Liver (tissue), 9 donors: ENCODE measurements around the gene LMF1. TPM values are rescaled to one million over a fixed set of nuclear protein-coding genes. Genes with fewer than 3 reads are reported as not detected.

Experiments
- DNase-seq: peaks from one replicate; pipeline ENCODE4 v3.0.0-alpha.2; 2017; ENCODE audit warnings: low spot score
- H3K27ac ChIP-seq, 2 donors: one replicate each; pipeline ENCODE4 v1.7.0; 2013; ENCODE audit warnings: inconsistent platforms in 2 of 2, low read length in 2 of 2, control low read depth in 1 of 2, low read depth in 1 of 2, mild to moderate bottlenecking in 1 of 2
- H3K27me3 ChIP-seq, 4 donors: one replicate each; pipeline versions ENCODE4 v1.6.1 to v1.7.0; 2013; ENCODE audit warnings: low read length in 3 of 4, inconsistent platforms in 1 of 4, mild to moderate bottlenecking in 1 of 4, moderate library complexity in 1 of 4; ENCODE audit not compliant: control insufficient read depth in 4 of 4, insufficient read depth in 4 of 4
- H3K36me3 ChIP-seq, 4 donors: one replicate each; pipeline versions ENCODE4 v1.6.1 to v1.7.0; 2013; ENCODE audit warnings: low read length in 3 of 4, mild to moderate bottlenecking in 3 of 4, low read depth in 1 of 4, moderate library complexity in 1 of 4; ENCODE audit not compliant: control insufficient read depth in 4 of 4, insufficient read depth in 3 of 4
- H3K4me1 ChIP-seq, 4 donors: one replicate each; pipeline versions ENCODE4 v1.6.1 to v1.7.0; 2013; ENCODE audit warnings: low read length in 3 of 4, mild to moderate bottlenecking in 3 of 4, moderate library complexity in 1 of 4; ENCODE audit not compliant: control insufficient read depth in 4 of 4, insufficient read depth in 4 of 4
- H3K4me3 ChIP-seq, 3 donors: one replicate each; pipeline versions ENCODE4 v1.6.1 to v1.7.0; 2013; ENCODE audit warnings: low read length in 3 of 3, control low read depth in 1 of 3, low read depth in 1 of 3, mild to moderate bottlenecking in 1 of 3
- H3K9ac ChIP-seq, 2 donors: one replicate each; pipeline ENCODE4 v1.7.0; 2013; ENCODE audit warnings: low read length in 2 of 2, mild to moderate bottlenecking in 2 of 2, moderate library complexity in 2 of 2, control low read depth in 1 of 2, low read depth in 1 of 2
- H3K9me3 ChIP-seq, 4 donors: one replicate each; pipeline versions ENCODE4 v1.6.1 to v1.7.0; 2013; ENCODE audit warnings: low read length in 3 of 4; ENCODE audit not compliant: control insufficient read depth in 4 of 4
- EGR1 ChIP-seq, 2 donors: IDR thresholded peaks; 2 replicates each; pipeline ENCODE4 v1.6.1; 2016 to 2018; ENCODE audit warnings: antibody characterized with exemption in 2 of 2, low read depth in 2 of 2
- FOXA1 ChIP-seq: IDR thresholded peaks from 2 replicates; pipeline ENCODE4 v1.6.1; 2016; ENCODE audit warnings: antibody characterized with exemption
- HNF4A ChIP-seq, 2 donors: conservative IDR thresholded peaks; 2 replicates each; pipeline ENCODE4 v1.6.1; 2016; ENCODE audit warnings: antibody characterized with exemption in 2 of 2, mild to moderate bottlenecking in 2 of 2
- HNF4G ChIP-seq: IDR thresholded peaks from 2 replicates; pipeline ENCODE4 v1.6.1; 2016; ENCODE audit warnings: antibody characterized with exemption
- JUND ChIP-seq, 2 donors: IDR thresholded peaks; 2 replicates each; pipeline ENCODE4 v1.6.1; 2016; ENCODE audit warnings: antibody characterized with exemption in 2 of 2
- RAD21 ChIP-seq, 2 donors: IDR thresholded peaks; 2 replicates each; pipeline ENCODE4 v1.6.1; 2016; ENCODE audit warnings: antibody characterized with exemption in 2 of 2, mild to moderate bottlenecking in 2 of 2
- RXRA ChIP-seq, 2 donors: IDR thresholded peaks; 2 replicates each; pipeline ENCODE4 v1.6.1; 2017 to 2018; ENCODE audit warnings: antibody characterized with exemption in 2 of 2, mild to moderate bottlenecking in 1 of 2
- SP1 ChIP-seq: IDR thresholded peaks from 2 replicates; pipeline ENCODE4 v1.6.1; 2018; ENCODE audit warnings: antibody characterized with exemption, mild to moderate bottlenecking
- TAF1 ChIP-seq: conservative IDR thresholded peaks from 2 replicates; pipeline ENCODE4 v1.6.1; 2016; ENCODE audit warnings: antibody characterized with exemption, mild to moderate bottlenecking
- YY1 ChIP-seq: IDR thresholded peaks from 2 replicates; pipeline ENCODE4 v1.6.1; 2016; ENCODE audit warnings: antibody characterized with exemption, mild to moderate bottlenecking
- WGBS: extraction: QIAGEN DNeasy Blood & Tissue Kit; methylation state at CpG from one replicate; pipeline ENCODE4 v1.1.7; 2013; 5-methylcytosine and 5-hydroxymethylcytosine counted together
- polyA plus RNA-seq, 2 donors: library from polyadenylated mRNA; stranded (reverse) in 1 of 2; unstranded in 1 of 2; fragments of 200-250 nt in 1 of 2; fragments of >200 nt in 1 of 2; fragmentation: Nextera tagmentation in 1 of 2; extraction: Ambion mirVana in 1 of 2; gene quantifications; one replicate each; pipeline versions ENCODE4 v1.2.1 to v1.2.3, GENCODE V29; 2013 to 2015
- total RNA-seq, 2 donors: library from RNA; depleted of rRNA; stranded (reverse); fragments of >200 nt; gene quantifications; one replicate each; pipeline ENCODE4 v1.2.3, GENCODE V29; 2014
- TF ChIP-seq, protein P1 (sequence below): IDR thresholded peaks from 2 replicates; pipeline ENCODE4 v1.6.1; 2016; ENCODE audit warnings: antibody characterized with exemption, mild to moderate bottlenecking
- TF ChIP-seq, protein P2 (sequence below): fragments of 150-350 bp; IDR thresholded peaks from 2 replicates; pipeline ENCODE4 v1.5.1; 2017; ENCODE audit warnings: improper control_type of control experiment, low read depth, low read length; ENCODE audit not compliant: missing input control
- TF ChIP-seq, protein P3 (sequence below): IDR thresholded peaks from 2 replicates; pipeline ENCODE4 v1.6.1; 2016; ENCODE audit warnings: antibody characterized with exemption
- TF ChIP-seq, protein P4 (sequence below): IDR thresholded peaks from 2 replicates; pipeline ENCODE4 v1.6.1; 2016; ENCODE audit warnings: antibody characterized with exemption
- TF ChIP-seq, protein P5 (sequence below): IDR thresholded peaks from 2 replicates; pipeline ENCODE4 v1.6.1; 2016; ENCODE audit warnings: antibody characterized with exemption
- donor health status: healthy.
- donor health status: healthy.
- donor health status: healthy.
- donor health status: healthy.
- donor health status: healthy.

The LMF1 gene
- total and polyA plus RNA-seq, 4 donors, result 8.8 to 24.3 (median 12.6) TPM

DNA sequence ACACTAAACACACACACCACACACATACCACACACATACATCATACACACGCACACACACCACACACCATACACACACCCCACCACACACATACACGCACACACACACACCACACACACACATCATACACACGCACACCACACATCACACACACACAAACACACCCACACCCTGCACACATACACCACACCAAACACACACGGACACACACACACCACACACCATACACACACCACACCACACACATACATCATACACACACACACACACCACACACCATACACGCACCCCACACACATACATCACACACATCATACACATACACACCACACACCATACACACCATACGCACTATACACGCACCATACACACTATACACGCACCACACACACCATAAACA is 7.1 kb upstream of the LMF1 start:
- Histone ChIP-seq H3K27ac (no peak overlapping the region), H3K9me3 (no peaks in the 10 kb centered on the region)
- WGBS, result 80% methylated on average over 8 of the region's 8 CpGs

DNA sequence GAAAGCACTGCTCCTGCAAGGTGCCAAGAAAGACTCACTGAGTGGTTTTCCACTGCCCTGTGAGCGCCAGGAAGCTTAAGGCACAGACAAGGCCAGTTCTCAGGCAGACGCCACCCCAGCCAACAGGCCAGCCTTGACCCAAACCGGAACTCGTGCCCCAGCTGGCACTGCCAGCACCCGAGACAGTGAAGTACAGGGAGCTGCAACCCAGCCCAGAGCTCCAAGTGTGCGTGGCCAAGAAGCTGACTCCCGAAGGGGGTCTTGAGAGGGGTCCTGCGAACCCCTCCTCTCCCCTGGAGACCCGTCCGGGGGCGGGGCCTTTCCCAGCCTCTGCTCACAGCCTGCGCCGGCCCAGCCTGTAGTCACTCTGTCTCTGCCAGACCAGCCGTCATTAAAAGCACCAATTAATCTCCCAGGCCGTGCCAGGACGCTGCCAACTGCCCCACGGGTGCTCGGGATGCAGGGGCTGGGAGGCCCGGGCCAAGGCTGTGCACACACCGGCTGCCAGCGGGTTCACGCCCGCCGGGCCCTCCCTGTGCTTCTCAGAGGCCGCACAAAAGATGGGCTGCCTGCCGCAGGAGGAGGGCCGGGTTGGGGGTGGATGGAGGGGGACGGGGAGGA is 6.4 kb upstream of the LMF1 start:
- DNase-seq, result no peak
- peaks cover 0 to 2% (median 0%) of the 10 kb centered on the region in 4 donors for H3K27me3 ChIP-seq
- H3K36me3 ChIP-seq, result no peaks in the 10 kb centered on the region
- H3K9ac ChIP-seq, result no peak overlapping the region
- peaks cover 3 to 21% (median 9%) of the 10 kb centered on the region in 4 donors for H3K4me1 ChIP-seq
- 78% methylated on average over 28 of the region's 28 CpGs for WGBS
- H3K4me3 ChIP-seq, result no peak overlapping the region
- no peak overlapping the region for H3K27ac ChIP-seq
- H3K9me3 ChIP-seq, result no peaks in the 10 kb centered on the region
- no peak for TF ChIP-seq RXRA (IDR thresholded peaks at IDR 0.05)
- TF ChIP-seq, protein P1, sequence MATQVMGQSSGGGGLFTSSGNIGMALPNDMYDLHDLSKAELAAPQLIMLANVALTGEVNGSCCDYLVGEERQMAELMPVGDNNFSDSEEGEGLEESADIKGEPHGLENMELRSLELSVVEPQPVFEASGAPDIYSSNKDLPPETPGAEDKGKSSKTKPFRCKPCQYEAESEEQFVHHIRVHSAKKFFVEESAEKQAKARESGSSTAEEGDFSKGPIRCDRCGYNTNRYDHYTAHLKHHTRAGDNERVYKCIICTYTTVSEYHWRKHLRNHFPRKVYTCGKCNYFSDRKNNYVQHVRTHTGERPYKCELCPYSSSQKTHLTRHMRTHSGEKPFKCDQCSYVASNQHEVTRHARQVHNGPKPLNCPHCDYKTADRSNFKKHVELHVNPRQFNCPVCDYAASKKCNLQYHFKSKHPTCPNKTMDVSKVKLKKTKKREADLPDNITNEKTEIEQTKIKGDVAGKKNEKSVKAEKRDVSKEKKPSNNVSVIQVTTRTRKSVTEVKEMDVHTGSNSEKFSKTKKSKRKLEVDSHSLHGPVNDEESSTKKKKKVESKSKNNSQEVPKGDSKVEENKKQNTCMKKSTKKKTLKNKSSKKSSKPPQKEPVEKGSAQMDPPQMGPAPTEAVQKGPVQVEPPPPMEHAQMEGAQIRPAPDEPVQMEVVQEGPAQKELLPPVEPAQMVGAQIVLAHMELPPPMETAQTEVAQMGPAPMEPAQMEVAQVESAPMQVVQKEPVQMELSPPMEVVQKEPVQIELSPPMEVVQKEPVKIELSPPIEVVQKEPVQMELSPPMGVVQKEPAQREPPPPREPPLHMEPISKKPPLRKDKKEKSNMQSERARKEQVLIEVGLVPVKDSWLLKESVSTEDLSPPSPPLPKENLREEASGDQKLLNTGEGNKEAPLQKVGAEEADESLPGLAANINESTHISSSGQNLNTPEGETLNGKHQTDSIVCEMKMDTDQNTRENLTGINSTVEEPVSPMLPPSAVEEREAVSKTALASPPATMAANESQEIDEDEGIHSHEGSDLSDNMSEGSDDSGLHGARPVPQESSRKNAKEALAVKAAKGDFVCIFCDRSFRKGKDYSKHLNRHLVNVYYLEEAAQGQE, result no peak
- TF ChIP-seq, protein P2, sequence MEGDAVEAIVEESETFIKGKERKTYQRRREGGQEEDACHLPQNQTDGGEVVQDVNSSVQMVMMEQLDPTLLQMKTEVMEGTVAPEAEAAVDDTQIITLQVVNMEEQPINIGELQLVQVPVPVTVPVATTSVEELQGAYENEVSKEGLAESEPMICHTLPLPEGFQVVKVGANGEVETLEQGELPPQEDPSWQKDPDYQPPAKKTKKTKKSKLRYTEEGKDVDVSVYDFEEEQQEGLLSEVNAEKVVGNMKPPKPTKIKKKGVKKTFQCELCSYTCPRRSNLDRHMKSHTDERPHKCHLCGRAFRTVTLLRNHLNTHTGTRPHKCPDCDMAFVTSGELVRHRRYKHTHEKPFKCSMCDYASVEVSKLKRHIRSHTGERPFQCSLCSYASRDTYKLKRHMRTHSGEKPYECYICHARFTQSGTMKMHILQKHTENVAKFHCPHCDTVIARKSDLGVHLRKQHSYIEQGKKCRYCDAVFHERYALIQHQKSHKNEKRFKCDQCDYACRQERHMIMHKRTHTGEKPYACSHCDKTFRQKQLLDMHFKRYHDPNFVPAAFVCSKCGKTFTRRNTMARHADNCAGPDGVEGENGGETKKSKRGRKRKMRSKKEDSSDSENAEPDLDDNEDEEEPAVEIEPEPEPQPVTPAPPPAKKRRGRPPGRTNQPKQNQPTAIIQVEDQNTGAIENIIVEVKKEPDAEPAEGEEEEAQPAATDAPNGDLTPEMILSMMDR, result no peak
- no peak for TF ChIP-seq JUND (IDR thresholded peaks at IDR 0.05)
- TF ChIP-seq HNF4G, result no peak
- TF ChIP-seq FOXA1, result no peak
- TF ChIP-seq SP1, result no peak
- TF ChIP-seq EGR1 (IDR thresholded peaks at IDR 0.05; ENCODE audit: low read depth in 2 of 2), result no peak
- TF ChIP-seq, protein P3, sequence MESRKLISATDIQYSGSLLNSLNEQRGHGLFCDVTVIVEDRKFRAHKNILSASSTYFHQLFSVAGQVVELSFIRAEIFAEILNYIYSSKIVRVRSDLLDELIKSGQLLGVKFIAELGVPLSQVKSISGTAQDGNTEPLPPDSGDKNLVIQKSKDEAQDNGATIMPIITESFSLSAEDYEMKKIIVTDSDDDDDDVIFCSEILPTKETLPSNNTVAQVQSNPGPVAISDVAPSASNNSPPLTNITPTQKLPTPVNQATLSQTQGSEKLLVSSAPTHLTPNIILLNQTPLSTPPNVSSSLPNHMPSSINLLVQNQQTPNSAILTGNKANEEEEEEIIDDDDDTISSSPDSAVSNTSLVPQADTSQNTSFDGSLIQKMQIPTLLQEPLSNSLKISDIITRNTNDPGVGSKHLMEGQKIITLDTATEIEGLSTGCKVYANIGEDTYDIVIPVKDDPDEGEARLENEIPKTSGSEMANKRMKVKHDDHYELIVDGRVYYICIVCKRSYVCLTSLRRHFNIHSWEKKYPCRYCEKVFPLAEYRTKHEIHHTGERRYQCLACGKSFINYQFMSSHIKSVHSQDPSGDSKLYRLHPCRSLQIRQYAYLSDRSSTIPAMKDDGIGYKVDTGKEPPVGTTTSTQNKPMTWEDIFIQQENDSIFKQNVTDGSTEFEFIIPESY, result no peak
- TF ChIP-seq, protein P4, sequence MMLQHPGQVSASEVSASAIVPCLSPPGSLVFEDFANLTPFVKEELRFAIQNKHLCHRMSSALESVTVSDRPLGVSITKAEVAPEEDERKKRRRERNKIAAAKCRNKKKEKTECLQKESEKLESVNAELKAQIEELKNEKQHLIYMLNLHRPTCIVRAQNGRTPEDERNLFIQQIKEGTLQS, result no peak
- TF ChIP-seq YY1, result no peak
- TF ChIP-seq TAF1, result no peak
- TF ChIP-seq, protein P5, sequence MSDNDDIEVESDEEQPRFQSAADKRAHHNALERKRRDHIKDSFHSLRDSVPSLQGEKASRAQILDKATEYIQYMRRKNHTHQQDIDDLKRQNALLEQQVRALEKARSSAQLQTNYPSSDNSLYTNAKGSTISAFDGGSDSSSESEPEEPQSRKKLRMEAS, result no peak
- no peak for TF ChIP-seq RAD21 (IDR thresholded peaks at IDR 0.05)

More for the DNA sequence above, 7.1 kb upstream of the LMF1 start:
- no peak overlapping the region for H3K4me3 ChIP-seq
- H3K4me1 ChIP-seq, result peaks cover 3 to 23% (median 9%) of the 10 kb centered on the region in 4 donors
- H3K9ac ChIP-seq, result no peak overlapping the region
- TF ChIP-seq FOXA1, result no peak
- TF ChIP-seq, protein P3, result no peak
- TF ChIP-seq EGR1 (IDR thresholded peaks at IDR 0.05; ENCODE audit: low read depth in 2 of 2), result no peak
- TF ChIP-seq, protein P2, result no peak
- TF ChIP-seq HNF4A (conservative IDR thresholded peaks at IDR 0.05), result no peak
- TF ChIP-seq RXRA (IDR thresholded peaks at IDR 0.05), result no peak
- TF ChIP-seq, protein P5, result no peak
- no peak for TF ChIP-seq RAD21 (IDR thresholded peaks at IDR 0.05)
- no peaks in the 10 kb centered on the region for H3K36me3 ChIP-seq
- no peak for DNase-seq
- peaks cover 0 to 2% (median 0%) of the 10 kb centered on the region in 4 donors for H3K27me3 ChIP-seq
